ENCODE results near the gene FSD2.

- TF ChIP-seq CTCF (IDR thresholded peaks at IDR 0.05) (no peak), POLR2A (IDR thresholded peaks at IDR 0.05) (no peak)
These were observed 26.2 kb upstream of the FSD2 start for GRCh38 chr15:82831894-82832600.

Measured in esophagus squamous epithelium (tissue), 4 donors.